GM19328 (cell line): Measurements from ENCODE around the gene TAGLN3.

Experiments used
- ATAC-seq: cut with Tn5 transposase; IDR thresholded peaks from one replicate; pipeline ENCODE4 v1.9.1; 2021; ENCODE audit warnings: mild to moderate bottlenecking, moderate library complexity; ENCODE audit not compliant: unreplicated experiment

Gene TAGLN3

GRCh38 chr3:112043621-112044201 is 45.0 kb downstream of the TAGLN3 start:
- peak; percentile 92 for ATAC-seq

- ATAC-seq: no peak
Measured at GRCh38 chr3:112046599-112046998, 47.9 kb downstream of the TAGLN3 start.

GRCh38 chr3:112047264-112047663 is 48.5 kb downstream of the TAGLN3 start:
- no peak for ATAC-seq

GRCh38 chr3:112048911-112049310 is 50.2 kb downstream of the TAGLN3 start:
- no peak for ATAC-seq

- no peak for ATAC-seq
Measured at GRCh38 chr3:112053229-112053628, 54.5 kb downstream of the TAGLN3 start.

- no peak for ATAC-seq
Measured at GRCh38 chr3:112056451-112056929, 57.8 kb downstream of the TAGLN3 start.

- no peak for ATAC-seq
Measured at GRCh38 chr3:112059497-112059896, 60.8 kb downstream of the TAGLN3 start.

- ATAC-seq: no peak
Measured at GRCh38 chr3:112061152-112061551, 62.4 kb downstream of the TAGLN3 start.
